GM12864 (cell line): ENCODE measurements around the gene RPL22.

Experiments
- DNase-seq: peaks from one replicate; pipeline ENCODE4 v3.0.0-alpha.2; 2011; ENCODE audit warnings: low read depth
- H3K4me3 ChIP-seq: 2 replicates; pipeline ENCODE4 v1.5.1; 2011; ENCODE audit warnings: mild to moderate bottlenecking, low read depth, low read length, control low read depth
- TF ChIP-seq, protein P1 (sequence below): IDR thresholded peaks from 2 replicates; pipeline ENCODE4 v1.5.1; 2011; ENCODE audit warnings: low read depth, mild to moderate bottlenecking, moderate library complexity, low read length, control low read depth, inconsistent platforms; ENCODE audit errors: missing control alignments

RPL22 gene

DNA sequence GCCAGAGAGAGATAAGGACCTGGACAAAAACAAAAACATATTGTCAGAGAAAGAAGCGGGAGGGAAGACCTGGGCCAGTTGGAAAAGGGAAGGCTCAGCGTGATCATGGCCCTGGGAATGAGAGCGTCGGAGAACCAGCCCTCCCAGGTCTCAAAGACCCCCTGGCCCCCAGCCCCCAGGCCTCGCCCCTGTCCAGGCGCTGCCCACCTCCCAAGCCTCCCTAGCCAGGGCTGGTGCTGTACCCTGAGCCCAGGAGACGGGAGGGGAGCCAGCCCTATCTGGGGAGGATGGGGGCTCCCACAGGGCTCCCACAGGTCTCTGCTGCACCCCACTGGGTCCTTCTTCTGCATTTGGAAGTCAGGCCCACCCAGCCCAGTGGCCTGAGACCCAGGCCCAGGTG, 34.4 kb downstream of the RPL22 start:
- TF ChIP-seq, protein P1, sequence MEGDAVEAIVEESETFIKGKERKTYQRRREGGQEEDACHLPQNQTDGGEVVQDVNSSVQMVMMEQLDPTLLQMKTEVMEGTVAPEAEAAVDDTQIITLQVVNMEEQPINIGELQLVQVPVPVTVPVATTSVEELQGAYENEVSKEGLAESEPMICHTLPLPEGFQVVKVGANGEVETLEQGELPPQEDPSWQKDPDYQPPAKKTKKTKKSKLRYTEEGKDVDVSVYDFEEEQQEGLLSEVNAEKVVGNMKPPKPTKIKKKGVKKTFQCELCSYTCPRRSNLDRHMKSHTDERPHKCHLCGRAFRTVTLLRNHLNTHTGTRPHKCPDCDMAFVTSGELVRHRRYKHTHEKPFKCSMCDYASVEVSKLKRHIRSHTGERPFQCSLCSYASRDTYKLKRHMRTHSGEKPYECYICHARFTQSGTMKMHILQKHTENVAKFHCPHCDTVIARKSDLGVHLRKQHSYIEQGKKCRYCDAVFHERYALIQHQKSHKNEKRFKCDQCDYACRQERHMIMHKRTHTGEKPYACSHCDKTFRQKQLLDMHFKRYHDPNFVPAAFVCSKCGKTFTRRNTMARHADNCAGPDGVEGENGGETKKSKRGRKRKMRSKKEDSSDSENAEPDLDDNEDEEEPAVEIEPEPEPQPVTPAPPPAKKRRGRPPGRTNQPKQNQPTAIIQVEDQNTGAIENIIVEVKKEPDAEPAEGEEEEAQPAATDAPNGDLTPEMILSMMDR, result no peak
- no peak for DNase-seq

DNA sequence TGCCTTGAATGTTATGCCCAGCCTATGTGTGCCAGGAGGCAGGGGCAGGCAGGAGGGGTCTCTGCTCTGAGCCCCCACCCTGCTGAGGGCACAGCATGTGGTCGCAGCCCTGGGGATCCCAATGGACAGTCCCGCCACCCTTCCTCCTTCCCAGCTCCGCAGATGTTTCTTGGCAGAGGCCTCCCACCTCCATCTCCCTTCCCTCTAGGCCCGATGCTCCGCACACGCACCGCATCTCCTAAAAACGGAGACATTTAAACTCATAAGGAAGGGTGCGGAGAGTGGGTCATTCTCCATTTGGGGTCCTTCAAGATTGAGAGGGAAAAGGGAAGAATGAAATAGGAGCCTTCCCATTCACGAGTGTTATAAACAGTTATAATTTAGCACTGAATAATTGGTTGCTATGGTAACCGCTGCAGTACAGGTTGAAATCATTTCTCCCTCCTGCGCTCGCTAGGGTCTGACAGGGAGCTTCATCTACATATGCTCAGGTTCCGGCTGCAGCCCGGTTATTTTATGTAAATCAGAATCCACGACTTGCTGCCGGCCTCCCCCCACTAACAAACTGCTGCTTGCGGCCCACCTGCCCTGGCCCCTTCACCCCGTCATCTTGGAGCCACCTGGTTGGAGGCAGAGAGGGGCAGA, 35.3 kb downstream of the RPL22 start:
- TF ChIP-seq, protein P1, result no peak
- no peak for DNase-seq
- no peak overlapping the region for H3K4me3 ChIP-seq

More for the DNA sequence above, 34.4 kb downstream of the RPL22 start:
- H3K4me3 ChIP-seq, result no peak overlapping the region

DNA sequence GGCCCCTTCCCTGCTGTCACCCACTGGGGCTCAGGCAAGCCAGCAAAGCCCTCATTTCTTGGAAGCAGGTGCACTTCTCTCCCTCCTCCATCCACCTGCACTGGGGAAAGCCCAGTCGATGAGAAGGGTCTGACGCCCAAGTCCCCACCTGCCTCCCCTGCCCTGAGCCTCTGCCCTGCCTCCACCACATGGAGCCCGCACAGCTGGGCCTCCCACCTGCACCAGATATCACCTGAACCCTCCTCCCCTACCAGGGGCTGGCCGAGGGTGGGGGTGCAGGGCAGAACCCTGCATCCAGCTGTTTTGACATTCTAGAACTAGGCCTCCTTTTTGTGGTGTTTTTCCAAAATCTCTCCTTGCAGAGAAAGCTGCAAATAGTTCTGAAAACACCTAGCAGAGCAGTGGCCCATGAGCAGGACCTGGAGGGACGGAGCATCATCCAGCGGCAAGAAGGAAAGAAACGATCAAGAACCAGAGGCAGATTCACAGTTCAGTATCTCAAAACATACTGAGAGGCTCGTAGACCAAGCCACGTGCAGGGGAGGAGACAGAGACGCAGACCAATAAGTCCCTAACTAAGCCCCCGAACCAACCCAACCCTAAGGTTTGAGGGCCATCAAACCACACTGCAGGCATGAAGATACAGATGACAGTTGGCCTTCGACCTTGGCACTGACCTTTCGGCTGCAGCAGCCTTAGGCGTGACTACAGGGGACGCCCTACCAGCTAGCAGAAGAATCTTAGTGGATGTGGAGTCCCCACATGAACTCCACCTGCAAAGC, 36.0 kb downstream of the RPL22 start:
- TF ChIP-seq, protein P1, result no peak
- H3K4me3 ChIP-seq, result no peak overlapping the region
- DNase-seq, result no peak

DNA sequence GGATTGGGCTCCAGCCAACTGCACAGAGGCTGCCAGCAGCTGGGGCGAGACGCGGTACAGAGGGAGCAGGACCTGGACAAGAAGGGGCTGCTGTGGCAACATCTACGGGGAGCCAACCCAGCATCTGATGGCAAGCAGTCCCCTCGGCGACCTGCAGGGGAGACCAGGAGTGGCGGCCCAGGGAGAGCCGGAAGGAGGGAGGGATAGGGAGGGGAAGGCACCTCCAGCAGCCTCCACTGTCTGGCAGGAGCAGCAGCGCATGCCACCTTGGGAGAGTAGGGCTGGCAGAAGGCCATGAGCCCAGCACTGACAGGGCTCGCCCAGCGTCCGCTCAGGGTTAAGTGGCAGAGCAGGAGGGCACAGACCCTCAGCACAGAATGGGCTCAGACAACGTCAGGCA, 36.6 kb downstream of the RPL22 start:
- H3K4me3 ChIP-seq, result no peak overlapping the region
- DNase-seq, result no peak
- TF ChIP-seq, protein P1, result peak; percentile 14

DNA sequence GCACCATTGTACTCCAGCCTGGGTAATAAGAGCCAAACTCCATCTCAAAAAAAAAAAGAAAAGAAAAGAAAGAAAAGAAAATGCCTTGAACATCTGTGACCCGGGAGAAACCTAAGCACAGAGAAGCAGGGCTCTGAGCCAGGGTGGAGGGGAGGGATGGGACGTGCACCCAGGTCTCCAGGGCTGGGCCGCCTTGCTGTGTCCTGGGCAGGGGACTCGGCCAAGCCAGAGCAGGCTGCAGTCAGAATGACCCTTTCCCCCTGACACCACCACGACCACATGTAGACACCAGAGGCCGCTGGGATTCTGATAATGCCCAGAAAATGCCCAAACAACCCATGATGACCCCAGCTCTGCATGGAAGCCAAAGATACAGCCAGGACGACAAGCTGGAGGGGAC, 37.1 kb downstream of the RPL22 start:
- TF ChIP-seq, protein P1, result no peak
- H3K4me3 ChIP-seq, result no peak overlapping the region
- no peak for DNase-seq

DNA sequence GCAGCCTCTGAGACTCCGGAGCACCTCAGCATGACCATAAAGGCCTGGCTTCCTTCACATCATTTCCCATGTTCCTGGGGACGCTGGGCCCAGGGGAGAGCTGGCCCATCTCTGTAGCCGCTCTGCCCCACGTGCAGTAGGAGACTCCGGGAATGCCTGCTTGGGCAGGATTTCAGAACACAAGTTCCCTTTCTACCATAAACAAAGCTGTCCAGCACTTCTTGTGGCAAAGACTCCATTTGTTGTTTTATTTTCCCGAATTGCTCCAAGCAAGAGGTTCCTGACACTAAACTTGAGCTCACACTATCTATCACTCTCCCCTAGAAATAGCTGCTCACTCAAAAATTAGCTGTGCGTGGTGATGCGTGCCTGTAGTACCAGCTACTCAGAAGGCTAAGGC, 41.2 kb downstream of the RPL22 start:
- DNase-seq, result no peak
- TF ChIP-seq, protein P1, result no peak
- H3K4me3 ChIP-seq, result no peak overlapping the region

DNA sequence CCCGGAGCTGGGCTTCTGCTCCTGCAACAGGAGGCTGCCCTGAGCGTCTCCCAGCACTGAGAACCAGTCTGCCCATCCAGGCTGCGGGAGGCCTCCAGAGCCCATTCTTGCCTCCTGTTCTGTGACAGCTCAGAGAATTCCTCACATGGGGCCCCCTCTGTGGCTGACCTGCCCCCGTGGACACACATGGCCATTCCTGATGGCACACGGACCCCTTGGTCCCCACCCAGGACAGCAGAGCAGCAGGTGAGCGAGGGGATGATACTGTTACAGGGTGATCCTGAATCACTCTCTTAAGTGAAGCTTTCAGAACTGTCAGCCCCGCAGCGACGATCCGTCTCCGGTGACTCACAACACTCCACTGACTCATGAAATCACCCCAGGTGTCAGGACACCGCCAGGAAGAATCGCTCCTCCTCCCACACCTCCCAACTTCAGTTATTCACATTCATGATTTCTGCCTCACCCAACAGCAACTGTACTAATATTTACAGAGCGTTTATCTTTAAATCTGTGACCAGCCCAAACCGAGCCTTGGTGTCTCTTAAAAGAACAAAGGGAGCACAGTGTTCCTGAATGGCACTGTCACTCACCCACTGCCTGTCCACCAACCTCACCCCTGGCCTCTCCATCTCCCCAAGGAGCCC, 41.7 kb downstream of the RPL22 start:
- no peak for DNase-seq
- TF ChIP-seq, protein P1, result no peak
- no peak overlapping the region for H3K4me3 ChIP-seq
